KMS-11 (cell line): Measurements from ENCODE around the gene FAM13A.
"Not testable (repeated sequence)": the region's sequence is repeated elsewhere in the genome, so short reads cannot be mapped to it uniquely, and the experiment has no call there.

Experiments used
- H2AFZ ChIP-seq: fragments of 200-600 bp; sonication (generic); 2 replicates; pipeline ENCODE4 v1.6.1; 2016; ENCODE audit warnings: antibody characterized with exemption, mixed run types, low read depth
- H3K27ac ChIP-seq: fragments of 200-600 bp; sonication (generic); 2 replicates; pipeline ENCODE4 v1.6.1; 2016; ENCODE audit warnings: mild to moderate bottlenecking, mixed run types
- H3K27me3 ChIP-seq: fragments of 200-600 bp; sonication (generic); 2 replicates; pipeline ENCODE4 v1.6.1; 2017; ENCODE audit warnings: mild to moderate bottlenecking, low read depth, mixed run types, moderate library complexity; ENCODE audit not compliant: insufficient read depth
- H3K36me3 ChIP-seq: fragments of 200-600 bp; sonication (generic); 2 replicates; pipeline ENCODE4 v1.6.1; 2017; ENCODE audit warnings: mild to moderate bottlenecking, mixed run types; ENCODE audit not compliant: insufficient read depth
- H3K4me1 ChIP-seq: fragments of 200-600 bp; sonication (generic); 2 replicates; pipeline ENCODE4 v1.6.1; 2016; ENCODE audit warnings: mild to moderate bottlenecking, low read depth, mixed run types; ENCODE audit not compliant: poor library complexity, severe bottlenecking
- H3K4me2 ChIP-seq: fragments of 200-600 bp; sonication (generic); 2 replicates; pipeline ENCODE4 v1.7.0; 2016; ENCODE audit warnings: mild to moderate bottlenecking, mixed run types
- H3K4me3 ChIP-seq: fragments of 200-600 bp; sonication (generic); IDR thresholded peaks from 2 replicates; pipeline ENCODE4 v1.6.1; 2017; ENCODE audit warnings: low read depth, low read length, mixed read lengths; ENCODE audit not compliant: insufficient read depth
- H3K79me2 ChIP-seq: fragments of 200-600 bp; sonication (generic); 2 replicates; pipeline ENCODE4 v1.6.1; 2016; ENCODE audit warnings: low read depth, mixed run types; ENCODE audit not compliant: insufficient read depth
- H3K9ac ChIP-seq: fragments of 200-600 bp; sonication (generic); 2 replicates; pipeline ENCODE4 v1.6.1; 2016; ENCODE audit warnings: mild to moderate bottlenecking, mixed run types
- H4K20me1 ChIP-seq: fragments of 200-600 bp; sonication (generic); 2 replicates; pipeline ENCODE4 v1.6.1; 2016; ENCODE audit warnings: mild to moderate bottlenecking, mixed run types; ENCODE audit not compliant: insufficient read depth
- TF ChIP-seq, protein P1 (sequence below): fragments of 200-600 bp; sonication (generic); conservative IDR thresholded peaks from 2 replicates; pipeline ENCODE4 v1.6.1; 2017; ENCODE audit warnings: low read depth, mild to moderate bottlenecking, antibody characterized with exemption, low read length, moderate library complexity, mixed read lengths

FAM13A gene

DNA sequence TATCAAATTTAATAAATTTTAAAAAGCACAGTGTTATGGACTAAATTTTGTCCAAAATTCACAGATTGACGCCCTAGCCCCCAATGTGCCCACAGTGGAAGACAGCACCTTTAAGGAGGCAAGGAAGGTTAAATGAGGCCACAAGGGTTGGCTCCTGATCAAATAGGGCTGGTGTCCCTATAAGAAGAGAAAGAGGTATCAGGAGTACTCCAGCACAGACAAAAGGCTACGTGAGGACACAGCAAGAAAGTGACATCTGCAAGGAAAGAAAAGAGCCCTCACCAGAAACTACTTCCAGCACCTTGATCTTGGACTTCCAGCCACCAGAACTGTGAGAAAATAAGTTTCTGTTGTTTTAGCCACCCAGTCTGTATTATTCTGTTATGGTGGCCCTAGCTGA, 48.8 kb downstream of the FAM13A start:
- H3K4me1 ChIP-seq, result no peaks in the 10 kb centered on the region
- H3K79me2 ChIP-seq, result no peaks in the 10 kb centered on the region
- H3K36me3 ChIP-seq, result no peaks in the 10 kb centered on the region
- TF ChIP-seq, protein P1, sequence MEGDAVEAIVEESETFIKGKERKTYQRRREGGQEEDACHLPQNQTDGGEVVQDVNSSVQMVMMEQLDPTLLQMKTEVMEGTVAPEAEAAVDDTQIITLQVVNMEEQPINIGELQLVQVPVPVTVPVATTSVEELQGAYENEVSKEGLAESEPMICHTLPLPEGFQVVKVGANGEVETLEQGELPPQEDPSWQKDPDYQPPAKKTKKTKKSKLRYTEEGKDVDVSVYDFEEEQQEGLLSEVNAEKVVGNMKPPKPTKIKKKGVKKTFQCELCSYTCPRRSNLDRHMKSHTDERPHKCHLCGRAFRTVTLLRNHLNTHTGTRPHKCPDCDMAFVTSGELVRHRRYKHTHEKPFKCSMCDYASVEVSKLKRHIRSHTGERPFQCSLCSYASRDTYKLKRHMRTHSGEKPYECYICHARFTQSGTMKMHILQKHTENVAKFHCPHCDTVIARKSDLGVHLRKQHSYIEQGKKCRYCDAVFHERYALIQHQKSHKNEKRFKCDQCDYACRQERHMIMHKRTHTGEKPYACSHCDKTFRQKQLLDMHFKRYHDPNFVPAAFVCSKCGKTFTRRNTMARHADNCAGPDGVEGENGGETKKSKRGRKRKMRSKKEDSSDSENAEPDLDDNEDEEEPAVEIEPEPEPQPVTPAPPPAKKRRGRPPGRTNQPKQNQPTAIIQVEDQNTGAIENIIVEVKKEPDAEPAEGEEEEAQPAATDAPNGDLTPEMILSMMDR, result no peak
- H3K27me3 ChIP-seq, result no peaks in the 10 kb centered on the region
- no peak overlapping the region for H3K9ac ChIP-seq
- no peak overlapping the region for H3K27ac ChIP-seq
- H2AFZ ChIP-seq, result no peak overlapping the region
- no peaks in the 10 kb centered on the region for H4K20me1 ChIP-seq
- no peak overlapping the region for H3K4me2 ChIP-seq
- H3K4me3 ChIP-seq, result no peak overlapping the region

DNA sequence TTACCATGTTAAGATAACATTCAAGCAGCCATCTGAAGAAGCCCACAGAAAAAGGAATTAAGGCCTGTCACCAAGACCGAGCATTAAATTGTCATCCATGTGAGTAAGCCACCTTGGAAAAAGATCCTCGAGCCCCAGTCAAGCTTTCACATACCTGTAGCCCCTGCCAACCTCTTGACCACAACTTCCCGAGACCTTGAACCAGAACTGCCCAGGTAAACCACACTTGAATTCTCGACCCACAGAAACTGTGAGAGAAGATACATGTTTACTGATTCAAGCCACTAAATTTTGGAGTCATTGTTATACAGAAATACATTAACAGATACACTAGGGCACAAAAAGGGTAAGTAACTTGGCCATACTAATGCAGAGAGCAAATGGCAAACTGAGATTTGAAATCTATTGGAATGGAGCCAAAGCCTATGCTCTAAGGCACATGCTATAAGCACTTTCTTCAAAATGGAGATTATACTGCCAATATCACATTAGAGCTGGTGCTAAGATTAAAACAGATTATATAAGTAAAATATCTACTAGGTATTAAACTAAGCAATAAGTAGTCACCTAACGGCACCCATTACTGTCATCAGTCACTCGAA, 49.5 kb downstream of the FAM13A start:
- H3K4me2 ChIP-seq, result no peak overlapping the region
- TF ChIP-seq, protein P1, result no peak
- no peaks in the 10 kb centered on the region for H3K36me3 ChIP-seq
- H3K4me1 ChIP-seq, result no peaks in the 10 kb centered on the region
- no peak overlapping the region for H3K9ac ChIP-seq
- H2AFZ ChIP-seq, result no peak overlapping the region
- H3K27ac ChIP-seq, result no peak overlapping the region
- H3K4me3 ChIP-seq, result no peak overlapping the region
- H3K27me3 ChIP-seq, result no peaks in the 10 kb centered on the region
- H3K79me2 ChIP-seq, result no peaks in the 10 kb centered on the region
- H4K20me1 ChIP-seq, result no peaks in the 10 kb centered on the region

DNA sequence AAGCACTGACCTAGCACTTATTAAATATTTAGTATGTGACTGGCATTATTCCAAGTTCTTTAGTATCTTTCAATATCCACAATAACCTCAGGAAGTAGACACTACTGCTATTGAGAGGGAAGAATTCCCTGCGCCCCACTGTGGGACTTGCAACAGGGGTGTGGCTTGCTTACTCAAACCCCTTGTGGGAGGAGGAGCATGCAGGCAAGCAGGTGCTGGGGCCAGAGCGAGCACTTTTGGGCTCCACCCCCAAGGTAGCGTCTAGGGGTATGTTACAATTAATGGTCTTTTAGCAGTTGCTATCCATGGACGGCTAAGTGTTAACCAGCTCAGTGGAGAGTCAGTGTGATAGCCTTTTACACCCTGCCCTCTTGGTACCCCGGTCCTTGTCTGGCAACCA, 50.7 kb downstream of the FAM13A start:
- H4K20me1 ChIP-seq, result no peaks in the 10 kb centered on the region
- H3K4me1 ChIP-seq, result no peaks in the 10 kb centered on the region
- no peak overlapping the region for H2AFZ ChIP-seq
- no peaks in the 10 kb centered on the region for H3K79me2 ChIP-seq
- no peak overlapping the region for H3K4me3 ChIP-seq
- no peaks in the 10 kb centered on the region for H3K36me3 ChIP-seq
- H3K9ac ChIP-seq, result no peak overlapping the region
- TF ChIP-seq, protein P1, result no peak
- H3K27me3 ChIP-seq, result no peaks in the 10 kb centered on the region
- no peak overlapping the region for H3K27ac ChIP-seq
- no peak overlapping the region for H3K4me2 ChIP-seq

GRCh38 chr4:89005066-89005465, 51.9 kb downstream of the FAM13A start:
- not testable (repeated sequence) for H3K36me3 ChIP-seq, H3K4me3 ChIP-seq, H3K9ac ChIP-seq, H2AFZ ChIP-seq, H3K27me3 ChIP-seq, H3K79me2 ChIP-seq, H3K27ac ChIP-seq, H3K4me2 ChIP-seq, H3K4me1 ChIP-seq, H4K20me1 ChIP-seq

DNA sequence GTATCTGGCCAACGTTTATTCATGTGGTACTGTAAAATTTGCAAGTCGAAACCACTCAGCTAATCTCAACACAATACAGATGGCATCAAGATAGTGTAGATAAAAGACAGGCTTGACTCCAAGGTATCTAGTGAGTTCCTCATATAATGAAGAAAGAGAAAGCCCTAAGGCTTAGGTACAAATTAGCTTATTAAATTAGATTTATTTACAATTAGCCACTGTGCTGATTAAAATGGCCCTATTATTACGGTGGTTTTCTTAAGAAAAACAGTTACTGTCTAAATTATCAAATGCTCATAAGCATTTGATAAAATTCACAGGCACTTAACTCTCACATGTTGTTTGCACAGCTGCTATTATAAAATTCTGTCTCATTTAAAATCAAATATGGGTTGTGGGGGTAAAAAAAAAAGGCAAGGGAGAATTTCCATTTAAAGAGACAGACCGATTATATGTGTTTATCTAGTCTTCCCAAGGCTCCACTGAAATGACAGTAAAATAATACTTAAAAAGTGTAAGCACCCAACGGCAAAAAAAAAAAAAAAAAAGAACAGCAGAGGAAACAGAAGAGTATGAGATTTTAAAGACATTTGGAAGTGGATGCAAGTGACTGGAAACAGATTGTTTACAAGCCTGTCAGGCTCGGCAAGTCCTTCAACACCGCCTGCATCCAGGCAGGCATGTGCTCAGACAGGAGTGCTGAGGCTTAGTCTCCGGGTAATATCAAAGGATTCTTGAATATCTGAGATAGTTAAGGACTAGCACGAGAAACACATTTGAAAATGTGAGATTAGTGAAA, 55.1 kb downstream of the FAM13A start:
- H4K20me1 ChIP-seq, result no peaks in the 10 kb centered on the region
- H3K27ac ChIP-seq, result no peak overlapping the region
- no peak overlapping the region for H3K4me3 ChIP-seq
- H3K9ac ChIP-seq, result no peak overlapping the region
- H3K27me3 ChIP-seq, result no peaks in the 10 kb centered on the region
- no peaks in the 10 kb centered on the region for H3K79me2 ChIP-seq
- H2AFZ ChIP-seq, result no peak overlapping the region
- no peak overlapping the region for H3K4me2 ChIP-seq
- H3K36me3 ChIP-seq, result no peaks in the 10 kb centered on the region
- no peaks in the 10 kb centered on the region for H3K4me1 ChIP-seq
- TF ChIP-seq, protein P1, result no peak
